GM18498 (cell line): ENCODE data around the gene MAGOHB.
"Not testable (repeated sequence)": the region's sequence is repeated elsewhere in the genome, so short reads cannot be mapped to it uniquely, and the experiment has no call there.

ENCODE experiments used
- ATAC-seq: cut with Tn5 transposase; IDR thresholded peaks from one replicate; pipeline ENCODE4 v1.9.1; 2021; ENCODE audit warnings: mild to moderate bottlenecking, moderate library complexity; ENCODE audit not compliant: unreplicated experiment

The MAGOHB gene

DNA sequence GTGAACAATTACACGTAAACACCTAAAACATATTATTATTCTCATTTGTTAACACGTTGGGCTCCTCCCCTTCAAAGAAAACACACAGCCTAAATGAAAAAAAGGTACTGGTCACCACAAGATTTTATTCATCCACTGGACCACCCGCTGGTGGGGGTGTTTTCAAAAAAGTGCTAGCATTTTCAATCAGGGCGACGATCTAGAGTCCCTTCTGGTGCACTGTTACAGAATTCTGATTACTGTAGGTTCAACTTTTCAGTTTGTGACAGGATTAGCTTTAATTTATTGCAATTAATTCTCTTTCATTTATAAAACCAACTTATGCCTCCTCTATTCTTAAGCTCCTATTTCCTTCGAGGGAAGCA, 443 bp downstream of the MAGOHB start:
- ATAC-seq, result peak; percentile 9

DNA sequence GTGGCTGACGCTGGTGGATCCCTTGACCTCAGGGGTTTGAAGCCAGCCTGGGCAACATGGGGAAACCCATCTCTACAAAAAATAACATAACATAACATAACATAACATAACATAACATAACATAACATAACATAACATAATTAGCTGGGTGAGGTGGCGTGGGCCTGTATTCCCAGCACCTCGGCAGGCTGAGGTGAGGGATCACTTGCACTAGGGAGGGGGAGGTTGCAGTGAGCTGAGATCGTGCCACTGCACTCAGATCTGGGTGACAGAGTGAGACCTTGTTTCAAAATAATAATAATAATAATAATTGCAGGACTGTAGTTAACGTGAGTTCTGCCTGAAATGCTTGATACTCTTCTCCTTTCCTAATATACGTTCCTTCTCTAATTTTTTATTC, 1.3 kb downstream of the MAGOHB start:
- ATAC-seq, result no peak

DNA sequence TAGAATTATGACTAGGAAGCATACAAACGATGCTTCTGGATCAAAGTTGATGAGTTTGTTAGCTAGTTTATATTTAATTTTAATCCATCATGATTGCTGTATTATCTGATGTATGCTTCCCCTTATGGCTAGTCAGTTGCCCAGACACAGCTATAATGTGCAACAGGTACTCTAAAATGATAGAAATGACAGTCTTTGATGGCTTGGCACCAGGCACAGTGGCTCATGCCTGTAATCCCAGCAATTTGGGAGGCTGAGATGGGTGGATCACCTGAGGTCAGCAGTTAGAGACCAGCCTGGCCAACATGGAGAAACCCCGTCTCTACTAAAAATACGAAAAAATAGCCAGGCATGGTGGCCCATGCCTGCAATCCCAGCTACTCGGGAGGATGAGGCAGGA, 2.2 kb downstream of the MAGOHB start:
- not testable (repeated sequence) for ATAC-seq

DNA sequence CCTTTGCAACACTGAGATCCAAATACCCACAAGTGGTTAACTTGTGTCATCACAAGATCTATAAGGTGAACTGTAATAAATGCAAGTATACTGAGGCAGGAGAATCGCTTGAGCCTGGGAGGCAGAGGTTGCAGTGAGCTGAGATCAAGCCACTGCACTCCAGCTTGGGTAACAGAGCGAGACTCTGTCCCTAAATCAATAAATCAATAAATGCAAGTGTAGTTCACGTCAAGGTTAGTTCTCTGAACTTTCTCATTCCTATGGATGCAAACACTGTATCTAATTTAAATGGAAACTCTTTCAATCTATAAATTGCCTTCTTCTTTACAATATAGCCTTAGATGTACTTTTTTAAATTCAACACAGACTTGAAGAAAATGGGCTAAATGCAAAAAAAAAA, 3.2 kb downstream of the MAGOHB start:
- ATAC-seq, result no peak

DNA sequence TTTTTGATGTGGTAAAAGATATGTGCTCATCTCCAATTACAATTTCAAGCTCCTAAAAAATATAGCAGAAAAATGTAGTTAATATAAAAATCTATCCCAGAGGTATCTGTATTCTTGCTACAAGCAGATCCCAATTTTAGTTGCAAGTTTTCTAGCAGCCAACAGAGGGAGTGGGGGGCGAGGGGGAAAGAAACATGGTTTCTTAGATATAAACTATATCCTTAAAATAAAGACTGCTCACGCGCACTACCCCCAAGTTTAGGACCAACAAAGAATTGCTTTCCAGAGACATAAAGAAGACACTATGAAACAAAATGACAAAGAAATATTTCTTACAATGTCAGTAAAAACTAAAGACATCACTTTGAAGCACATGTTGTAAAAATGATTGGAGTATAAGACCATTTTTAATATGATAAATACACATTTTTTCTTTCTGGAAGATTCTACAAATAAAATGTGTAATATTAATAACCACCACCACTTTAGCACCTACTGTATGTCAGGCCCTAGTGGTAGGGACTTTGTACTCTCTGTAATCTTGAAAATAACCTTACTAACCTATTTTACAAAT, 5.4 kb downstream of the MAGOHB start:
- no peak for ATAC-seq

DNA sequence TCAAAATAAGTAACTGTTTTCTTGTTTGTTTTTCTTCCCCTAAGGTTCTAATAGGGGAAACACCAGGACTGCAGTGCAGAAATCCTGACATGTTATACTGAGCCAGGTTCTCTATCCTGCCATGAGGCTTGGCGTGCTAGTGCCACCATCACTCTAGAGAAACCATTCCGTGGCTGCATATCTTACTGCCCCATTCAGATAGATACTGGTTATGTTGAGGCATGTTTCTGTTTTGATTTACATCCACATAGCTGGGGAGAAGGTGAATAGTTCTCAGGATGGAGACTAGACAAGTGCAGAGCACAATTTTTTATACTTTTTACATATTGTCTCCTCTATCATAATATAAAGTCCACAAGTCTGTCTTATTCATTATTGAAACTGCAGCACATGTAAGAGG, 11.5 kb downstream of the MAGOHB start:
- no peak for ATAC-seq

DNA sequence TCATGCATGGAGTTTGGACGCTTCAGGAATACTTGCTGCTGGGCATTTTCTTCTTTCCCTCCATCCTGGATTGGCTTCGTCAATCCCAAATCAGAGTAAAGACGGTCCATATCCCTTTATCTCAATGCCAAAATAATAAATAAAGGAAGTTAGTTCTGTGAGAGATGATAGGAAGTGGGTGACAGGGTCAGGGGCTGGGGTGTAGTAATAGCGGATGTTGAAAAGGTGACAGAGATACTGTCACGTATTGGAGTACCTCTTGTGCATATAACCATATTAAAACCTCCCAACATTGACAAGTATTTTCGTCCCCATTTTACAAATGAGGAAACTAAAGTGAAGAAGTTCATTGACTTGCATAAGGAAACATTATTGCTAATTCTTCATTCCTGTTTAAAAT, 12.4 kb downstream of the MAGOHB start:
- no peak for ATAC-seq

DNA sequence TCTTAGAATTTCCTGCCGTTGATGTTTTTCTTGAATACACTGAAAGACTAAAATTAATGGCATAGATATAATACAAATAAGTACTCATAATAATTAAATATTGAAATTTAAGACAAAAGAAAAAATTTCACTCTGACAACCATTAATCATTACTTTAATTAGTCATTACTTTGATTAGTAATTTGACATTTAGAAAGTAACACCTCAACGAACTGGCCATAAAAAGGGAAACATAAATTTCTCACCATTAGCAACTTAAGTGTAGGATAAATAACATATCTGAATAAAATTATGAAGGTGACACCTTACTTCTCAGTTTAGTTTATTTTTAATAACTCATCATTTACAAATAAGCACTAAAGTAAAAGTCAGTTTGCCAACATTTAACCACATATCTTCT, 17.5 kb downstream of the MAGOHB start:
- ATAC-seq, result no peak

DNA sequence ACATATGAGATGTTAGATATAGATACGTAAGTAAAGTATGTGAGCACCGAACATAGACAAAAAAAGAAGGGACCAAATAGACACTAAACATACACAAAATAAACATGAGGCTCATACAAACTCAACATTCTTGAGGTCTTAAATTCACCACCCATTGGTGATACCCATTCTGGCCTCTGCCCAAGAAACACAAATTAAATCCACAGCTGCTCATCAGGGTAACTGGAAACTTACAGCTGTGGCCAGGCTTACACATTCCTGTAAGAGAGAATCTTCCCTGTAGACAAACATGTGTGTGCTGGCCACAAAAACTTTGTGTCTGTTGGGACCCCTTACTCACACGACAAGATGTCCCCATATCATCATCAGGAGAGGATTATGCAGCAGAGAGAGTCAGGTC, 22.4 kb downstream of the MAGOHB start:
- no peak for ATAC-seq

DNA sequence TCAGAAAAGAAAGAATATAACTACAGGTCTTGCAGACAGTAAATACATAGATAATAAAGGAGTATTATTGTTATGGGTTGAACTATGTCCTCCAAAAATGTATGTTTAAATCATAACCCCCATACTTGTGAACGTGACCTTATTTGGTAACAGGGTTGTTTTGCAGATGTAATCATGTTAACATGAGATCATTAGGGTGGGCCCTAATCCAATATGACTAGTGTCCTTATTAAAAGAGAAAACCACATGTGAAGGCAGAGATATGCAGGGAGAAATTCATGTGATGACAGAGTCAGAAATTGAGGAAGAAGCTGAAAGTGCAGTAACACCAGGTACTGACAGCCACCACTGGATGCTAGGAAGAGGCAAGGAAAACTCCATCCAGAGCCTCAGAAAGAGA, 29.0 kb downstream of the MAGOHB start:
- ATAC-seq, result no peak

DNA sequence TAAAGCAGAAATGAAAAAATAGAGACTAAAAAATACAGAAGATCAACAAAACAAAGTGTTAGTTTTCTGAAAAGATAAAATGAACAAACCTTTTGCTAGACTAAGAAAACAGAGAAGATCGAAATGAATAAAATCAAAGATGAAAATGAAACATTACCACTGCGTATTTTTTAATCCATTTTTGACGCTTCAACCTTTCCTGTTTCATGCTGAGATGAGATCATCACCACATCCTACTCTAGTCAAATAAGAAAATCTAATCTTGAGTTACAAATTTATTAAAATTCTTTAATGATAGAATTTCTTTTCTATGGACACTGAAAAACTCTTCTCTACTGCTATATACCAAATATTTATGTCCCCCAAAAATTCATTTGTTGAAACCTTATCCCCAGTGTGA, 30.7 kb downstream of the MAGOHB start:
- no peak for ATAC-seq

DNA sequence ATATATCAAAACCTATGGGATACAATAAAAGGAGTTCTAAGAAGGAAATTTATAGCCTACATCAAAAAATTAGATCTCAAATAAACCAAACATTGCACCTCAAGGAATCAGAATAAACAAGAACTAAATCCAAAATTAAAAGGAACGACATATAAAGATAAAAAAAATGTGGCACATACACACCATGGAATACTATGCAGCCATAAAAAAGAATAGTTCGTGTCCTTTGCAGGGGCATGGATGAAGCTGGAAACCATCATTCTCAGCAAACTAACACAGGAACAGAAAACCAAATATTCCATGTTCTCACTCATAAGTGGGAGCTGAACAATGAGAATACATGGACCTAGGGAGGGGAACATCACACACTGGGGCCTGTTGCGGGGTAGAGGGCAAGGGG, 31.3 kb downstream of the MAGOHB start:
- not testable (repeated sequence) for ATAC-seq

DNA sequence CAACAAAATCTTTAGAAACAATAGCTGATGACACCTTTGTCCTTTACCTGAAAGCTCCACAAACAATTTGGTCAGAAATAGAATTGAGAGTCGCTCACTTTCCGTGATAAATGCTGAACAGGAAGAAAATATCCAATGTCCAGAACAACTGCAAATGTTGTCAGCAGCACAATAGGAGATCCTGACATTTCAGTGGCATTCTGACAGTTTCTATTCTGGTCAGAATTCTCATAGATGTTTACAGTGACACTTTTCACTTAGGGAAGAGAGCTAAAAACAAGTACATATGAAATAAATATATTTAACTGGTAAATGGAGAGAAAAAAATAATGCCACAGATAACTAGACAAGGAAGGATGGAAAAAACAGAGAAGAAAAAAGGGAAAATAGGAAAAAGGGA, 39.1 kb downstream of the MAGOHB start:
- no peak for ATAC-seq

DNA sequence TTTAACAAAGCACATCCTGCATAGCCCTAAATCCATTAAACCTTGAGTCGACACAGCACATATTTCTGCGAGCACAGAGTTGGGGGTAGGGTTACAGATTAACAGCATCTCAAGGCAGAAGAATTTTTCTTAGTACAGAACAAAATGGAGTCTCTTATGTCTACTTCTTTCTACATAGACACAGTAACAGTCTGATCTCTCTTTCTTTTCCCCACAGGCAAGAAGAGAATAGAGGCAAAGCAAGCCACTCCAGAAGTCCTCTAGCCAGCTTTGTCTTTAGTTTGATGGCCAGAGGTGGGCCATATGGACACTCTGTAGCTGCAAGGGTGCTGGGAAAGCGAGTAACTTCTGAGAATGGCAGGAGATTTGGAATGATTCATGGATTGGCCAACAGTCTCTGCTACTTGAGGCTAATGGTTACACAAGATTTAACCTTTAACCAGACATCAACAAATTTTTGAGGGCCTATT, 41.4 kb downstream of the MAGOHB start:
- not testable (repeated sequence) for ATAC-seq

DNA sequence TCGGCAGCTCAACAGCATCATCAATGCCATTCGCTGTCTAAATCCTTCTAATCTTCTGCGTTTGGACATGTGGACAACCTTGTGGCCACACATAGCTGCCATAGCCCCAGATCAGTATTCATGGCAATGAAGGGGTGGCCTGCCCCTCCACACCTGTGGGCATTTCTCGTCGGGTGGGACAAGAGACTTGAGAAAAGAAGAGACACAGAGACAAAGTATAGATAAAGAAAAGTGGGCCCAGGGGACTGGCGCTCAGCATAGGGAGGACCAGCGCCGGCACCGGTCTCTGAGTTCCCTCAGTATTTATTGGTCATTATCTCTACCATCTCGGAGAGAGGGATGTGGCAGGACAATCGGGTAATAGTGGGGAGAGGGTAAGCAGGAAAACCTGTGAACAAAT, 42.3 kb downstream of the MAGOHB start:
- ATAC-seq, result no peak

DNA sequence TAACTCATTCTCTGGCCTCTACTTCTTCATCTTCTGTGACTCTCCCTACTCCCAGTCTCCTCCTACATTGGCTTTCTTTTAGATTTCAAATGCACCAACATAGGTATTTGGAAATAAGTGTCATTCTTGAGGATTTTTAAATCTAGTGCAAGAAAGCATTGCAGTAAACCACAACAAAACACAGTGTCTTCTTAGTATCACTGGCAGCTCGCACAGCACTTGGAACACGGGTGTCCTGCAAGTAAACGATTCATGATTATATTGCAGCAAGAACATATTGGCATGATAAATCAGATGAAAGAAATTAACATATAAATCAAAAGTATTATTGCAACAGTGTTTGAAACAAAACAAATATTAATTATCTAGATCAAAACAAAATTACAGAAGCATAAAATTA, 45.6 kb downstream of the MAGOHB start:
- no peak for ATAC-seq

DNA sequence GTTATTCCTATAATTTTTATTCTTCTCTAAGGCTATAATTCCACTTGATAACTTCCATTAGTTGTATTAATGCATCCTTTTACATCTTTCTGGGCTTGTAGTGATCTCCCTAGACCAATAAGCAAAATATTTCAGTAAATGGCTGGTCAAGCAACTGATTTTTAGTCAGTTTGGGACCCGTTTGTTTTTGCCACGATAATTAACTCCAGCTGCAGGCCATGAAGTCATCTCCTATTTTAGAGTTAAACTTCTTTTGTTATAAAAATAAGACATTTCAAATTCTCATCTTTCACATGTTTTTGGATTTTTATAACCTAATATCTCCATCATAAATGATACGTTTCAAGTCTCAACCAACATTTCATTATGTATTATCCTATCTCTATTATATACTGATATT, 49.4 kb downstream of the MAGOHB start:
- ATAC-seq, result no peak

DNA sequence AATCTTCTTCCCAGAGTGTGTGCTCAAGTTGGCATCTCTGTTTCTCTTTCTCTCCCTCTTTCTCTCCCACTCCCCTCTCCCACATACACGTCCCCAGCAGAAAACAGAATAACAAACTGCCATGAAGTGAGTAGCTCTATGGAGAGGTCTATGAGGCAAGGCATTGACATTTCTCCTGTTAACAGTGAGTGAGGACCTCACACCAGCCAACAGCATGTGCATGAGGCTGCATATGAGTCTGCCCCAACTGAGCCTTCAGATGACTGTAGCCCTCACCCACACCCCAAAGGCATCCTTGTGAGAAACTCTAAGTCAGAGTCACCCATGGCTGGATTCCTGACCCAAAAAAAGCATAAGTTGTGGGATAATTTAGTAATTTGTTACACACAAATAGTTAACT, 50.4 kb downstream of the MAGOHB start:
- no peak for ATAC-seq

DNA sequence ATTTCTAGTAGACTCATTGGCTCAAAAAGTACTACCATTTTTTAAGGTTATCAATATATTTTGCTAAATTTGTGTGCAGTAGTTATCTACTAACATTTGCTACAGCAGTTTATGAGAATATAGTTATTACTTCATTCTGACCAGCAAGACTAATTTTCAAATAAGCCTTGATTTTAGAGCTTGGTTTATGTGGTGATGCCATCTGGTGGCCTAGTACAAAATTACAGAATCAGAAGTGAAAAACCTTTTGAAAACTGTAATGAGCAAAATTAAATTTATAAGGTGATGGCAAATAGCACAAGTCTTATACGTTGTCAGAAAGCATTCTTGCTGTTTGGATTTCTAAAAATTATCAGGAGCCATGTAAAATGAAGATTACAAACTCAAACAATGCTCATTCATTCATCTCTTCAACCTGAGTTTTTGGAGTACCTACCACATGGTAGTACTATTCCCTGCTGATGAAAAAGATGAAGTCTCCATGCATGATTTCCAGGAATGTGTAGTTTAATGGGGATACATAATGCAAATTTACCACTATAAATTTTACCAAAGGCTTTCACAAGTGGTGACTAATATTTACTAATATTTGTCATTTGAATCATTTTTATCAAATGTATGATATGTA, 51.0 kb downstream of the MAGOHB start:
- ATAC-seq, result no peak

DNA sequence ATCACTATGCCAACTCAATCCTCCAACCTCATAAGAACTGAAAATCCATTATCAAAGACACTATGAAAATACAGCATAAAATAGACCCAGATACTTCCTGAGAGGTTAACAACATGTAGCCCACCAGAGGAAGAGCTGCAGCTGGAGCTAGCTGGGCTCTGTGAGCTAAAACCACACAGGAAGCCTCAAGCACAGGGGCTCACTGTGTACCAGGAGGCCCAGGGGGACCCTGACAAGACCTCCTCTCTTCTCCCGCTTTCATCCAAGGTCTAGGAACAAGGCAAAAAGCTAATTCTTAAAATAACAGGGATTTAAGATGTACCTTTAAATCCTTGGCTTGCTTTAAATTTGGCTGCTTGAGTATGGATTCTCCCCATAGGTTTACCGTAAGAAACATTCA, 54.2 kb downstream of the MAGOHB start:
- peak; percentile 42 for ATAC-seq

DNA sequence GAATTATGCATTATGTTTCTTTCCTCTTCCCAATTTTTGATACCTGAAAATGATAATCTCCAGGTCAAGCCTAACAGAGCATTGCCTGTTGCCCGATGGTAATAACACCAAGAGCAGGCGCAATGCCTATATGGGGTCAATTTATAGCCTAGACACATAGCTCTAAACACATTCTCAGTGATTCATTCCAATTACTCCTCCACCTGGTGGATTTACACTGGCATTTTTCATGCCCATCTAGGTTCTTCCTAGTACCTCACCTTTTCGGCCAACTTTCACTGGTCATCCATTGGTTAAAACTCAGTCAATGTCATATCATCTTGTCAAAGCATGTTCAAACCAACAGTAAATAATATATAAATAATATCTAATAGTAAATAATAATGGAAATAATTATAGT, 54.6 kb downstream of the MAGOHB start:
- no peak for ATAC-seq

DNA sequence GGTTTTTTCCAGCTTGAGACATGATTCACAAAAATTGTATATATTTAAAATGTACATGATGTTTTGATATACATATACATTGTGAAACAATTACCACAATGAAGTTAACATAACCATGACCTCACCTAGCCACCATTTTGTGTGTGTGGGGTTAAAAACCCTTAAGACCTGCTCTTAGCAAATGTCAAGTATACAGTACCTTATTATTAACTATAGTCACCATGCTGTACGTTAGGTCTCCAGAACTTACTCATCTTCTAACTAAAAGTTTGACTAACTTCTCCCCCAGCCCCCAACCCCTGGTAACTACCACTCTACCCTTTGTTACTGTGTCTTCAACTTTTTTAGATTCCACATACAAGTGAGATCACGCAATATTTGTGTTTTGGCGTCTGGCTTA, 55.1 kb downstream of the MAGOHB start:
- no peak for ATAC-seq

DNA sequence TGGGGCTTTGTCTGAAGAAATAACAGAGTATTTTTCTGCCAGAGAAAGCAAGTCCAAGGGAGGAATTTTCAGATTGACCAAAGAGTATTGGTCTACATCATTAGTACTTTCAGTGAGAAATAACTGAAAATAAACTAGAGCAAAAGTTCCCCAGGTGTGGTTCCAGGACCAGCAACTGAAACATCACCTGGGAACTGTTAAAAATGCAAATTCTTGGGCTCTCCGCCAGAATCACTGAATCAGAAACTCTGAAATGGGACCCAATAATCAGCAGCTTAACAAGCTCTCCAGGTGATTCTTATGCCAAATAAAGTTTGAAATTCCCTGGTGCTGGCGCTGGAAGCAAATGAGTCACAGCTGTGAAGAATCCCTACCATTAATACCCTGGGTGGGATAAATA, 55.6 kb downstream of the MAGOHB start:
- peak; percentile 65 for ATAC-seq
